NCI-H510A (cell line): Measurements from ENCODE around the gene KANK3.
"Not testable (repeated sequence)": the region's sequence is repeated elsewhere in the genome, so short reads cannot be mapped to it uniquely, and the experiment has no call there.

Experiments used
- DNase-seq: peaks from one replicate; lab custom pipeline; 2025; lab: John Stamatoyannopoulos, UW

KANK3 gene

DNA sequence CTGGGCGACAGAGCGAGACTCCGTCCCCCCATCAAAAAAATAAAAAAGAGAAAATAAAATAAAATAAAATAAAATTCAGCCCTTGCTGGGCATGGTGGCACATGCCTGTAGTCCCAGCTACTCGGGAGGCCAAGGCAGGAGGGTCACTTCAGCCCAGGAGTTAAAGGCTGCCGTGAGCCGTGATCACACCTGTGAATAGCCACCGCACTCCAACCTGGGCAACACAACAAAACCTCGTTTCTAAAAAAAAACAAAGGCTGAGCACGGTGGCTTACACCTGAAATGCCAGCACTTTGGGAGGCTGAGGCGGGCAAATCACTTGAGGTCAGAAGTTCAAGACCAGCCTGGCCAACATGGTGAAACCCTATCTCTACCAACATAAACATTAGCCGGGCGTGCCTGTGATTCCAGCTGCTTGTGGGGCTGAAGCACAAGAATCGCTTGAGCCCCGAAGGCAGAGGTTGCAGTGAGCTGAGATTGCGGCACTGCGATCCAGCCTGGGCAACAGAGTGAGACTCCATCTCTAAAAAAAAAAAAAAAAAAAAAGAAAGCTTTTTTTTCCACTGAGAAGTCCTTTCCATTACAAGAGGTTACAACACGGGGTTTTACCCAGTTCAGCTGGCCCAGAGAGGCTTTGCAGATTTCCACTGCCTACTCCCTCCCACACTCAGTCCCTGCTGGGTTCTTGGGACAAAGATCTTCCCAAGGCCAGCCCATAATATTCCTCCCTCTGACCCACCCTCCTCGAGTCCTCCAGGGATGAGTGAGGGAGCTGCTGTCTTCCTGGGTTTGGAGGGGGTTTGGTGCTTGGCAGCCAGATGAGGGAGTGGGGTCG, 27.3 kb upstream of the KANK3 start:
- no peak for DNase-seq

DNA sequence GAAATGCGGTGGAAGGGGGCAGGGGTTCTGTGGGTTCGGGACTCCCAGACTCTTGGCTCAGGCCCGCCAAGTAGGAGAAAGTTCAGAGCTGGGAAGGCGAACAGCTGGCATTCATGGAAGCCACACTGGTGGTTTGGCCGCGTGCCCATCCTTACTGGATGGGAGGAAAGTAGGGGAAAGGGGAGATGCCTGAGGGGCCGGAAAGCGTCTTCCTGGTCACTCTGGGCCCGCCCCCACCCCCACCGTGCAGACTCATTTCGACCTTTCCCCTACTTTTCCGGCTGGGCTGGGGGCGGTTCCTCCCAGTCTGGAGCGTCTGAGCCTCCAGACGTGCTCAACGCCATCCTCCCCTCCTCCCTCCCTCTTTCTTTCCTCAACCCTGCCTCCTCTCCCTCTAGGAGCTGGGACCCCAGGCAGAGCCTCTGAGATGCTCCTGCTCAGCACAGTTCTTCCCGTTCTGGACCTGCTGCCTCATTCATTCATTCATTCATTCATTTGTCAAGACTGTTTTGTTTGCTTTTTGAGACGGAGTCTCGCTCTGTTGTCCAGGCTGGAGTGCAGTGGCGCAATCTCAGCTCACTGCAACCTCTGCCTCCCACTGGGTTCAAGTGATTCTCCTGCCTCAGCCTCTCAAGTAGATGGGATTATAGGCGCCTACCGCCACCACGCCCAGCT, 24.4 kb upstream of the KANK3 start:
- DNase-seq: no peak

DNA sequence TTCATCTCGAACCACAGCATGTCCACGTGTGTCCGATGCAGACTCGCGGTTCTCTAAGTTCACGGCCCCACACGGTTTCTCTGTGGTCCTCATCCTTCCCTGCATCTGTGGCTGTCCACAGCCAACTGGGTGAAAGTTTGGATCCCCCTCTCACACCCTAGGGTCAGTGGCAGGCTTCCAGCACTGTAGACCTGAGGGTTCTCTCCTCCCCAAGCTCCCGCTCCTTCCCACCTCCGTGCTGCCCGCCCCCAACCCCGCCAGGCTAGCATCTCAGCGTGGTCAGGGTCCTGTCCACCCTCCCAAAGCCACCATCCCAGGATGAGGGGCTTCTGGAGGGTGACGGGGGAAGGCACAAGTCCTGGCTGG, 23.9 kb upstream of the KANK3 start:
- DNase-seq: no peak

DNA sequence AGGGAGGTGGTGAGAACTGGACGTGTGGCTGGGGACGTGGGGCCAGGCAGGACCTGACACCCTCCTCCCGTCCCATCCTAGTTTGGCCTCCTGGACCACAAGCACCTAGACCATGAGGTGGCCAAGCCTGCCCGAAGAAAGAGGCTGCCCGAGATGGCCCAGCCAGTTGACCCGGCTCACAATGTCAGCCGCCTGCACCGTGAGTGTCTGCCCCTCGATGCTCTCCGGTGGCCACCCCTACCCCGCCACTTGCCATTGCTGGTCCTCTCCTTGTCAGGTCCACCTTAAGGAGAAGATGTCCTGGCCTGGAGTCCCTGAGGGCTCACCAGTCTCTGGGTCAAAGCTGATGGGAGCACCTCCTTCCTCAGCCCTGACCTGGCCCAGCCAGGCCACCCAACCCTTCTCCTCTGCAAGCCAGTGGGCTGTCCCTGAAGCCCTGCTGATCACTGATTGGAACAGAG, 23.1 kb upstream of the KANK3 start:
- no peak for DNase-seq

DNA sequence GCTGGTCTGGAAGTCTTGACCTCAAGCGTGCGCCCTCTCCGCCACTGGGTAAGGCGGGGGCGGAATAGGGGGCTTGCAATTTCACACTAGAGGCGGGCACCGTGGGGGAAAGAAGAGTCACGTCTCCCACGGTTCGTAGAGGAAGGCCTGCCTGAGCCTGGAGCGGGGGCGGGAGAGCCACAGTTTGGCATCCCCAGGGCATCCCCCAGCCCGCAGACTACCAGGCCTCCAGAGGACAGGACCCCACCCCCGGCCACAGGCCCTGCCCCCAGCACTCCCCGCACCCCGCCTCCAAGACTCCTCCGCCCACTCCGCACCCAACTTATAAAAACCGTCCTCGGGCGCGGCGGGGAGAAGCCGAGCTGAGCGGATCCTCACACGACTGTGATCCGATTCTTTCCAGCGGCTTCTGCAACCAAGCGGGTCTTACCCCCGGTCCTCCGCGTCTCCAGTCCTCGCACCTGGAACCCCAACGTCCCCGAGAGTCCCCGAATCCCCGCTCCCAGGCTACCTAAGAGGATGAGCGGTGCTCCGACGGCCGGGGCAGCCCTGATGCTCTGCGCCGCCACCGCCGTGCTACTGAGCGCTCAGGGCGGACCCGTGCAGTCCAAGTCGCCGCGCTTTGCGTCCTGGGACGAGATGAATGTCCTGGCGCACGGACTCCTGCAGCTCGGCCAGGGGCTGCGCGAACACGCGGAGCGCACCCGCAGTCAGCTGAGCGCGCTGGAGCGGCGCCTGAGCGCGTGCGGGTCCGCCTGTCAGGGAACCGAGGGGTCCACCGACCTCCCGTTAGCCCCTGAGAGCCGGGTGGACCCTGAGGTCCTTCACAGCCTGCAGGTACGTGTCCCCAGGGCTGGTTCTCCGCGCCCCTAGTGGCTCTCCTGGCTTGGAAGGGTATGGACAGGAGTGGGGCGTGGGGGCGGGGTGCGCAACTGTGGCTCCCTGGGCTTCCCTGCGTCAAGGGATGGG, 21.0 kb upstream of the KANK3 start, which contains the start of gene ANGPTL4:
Gene ANGPTL4, plus strand, starts transcription at position 353 of the 969 bp plus-strand sequence. Its CDS starts 167 bp downstream, at position 520.
- DNase-seq: no peak

DNA sequence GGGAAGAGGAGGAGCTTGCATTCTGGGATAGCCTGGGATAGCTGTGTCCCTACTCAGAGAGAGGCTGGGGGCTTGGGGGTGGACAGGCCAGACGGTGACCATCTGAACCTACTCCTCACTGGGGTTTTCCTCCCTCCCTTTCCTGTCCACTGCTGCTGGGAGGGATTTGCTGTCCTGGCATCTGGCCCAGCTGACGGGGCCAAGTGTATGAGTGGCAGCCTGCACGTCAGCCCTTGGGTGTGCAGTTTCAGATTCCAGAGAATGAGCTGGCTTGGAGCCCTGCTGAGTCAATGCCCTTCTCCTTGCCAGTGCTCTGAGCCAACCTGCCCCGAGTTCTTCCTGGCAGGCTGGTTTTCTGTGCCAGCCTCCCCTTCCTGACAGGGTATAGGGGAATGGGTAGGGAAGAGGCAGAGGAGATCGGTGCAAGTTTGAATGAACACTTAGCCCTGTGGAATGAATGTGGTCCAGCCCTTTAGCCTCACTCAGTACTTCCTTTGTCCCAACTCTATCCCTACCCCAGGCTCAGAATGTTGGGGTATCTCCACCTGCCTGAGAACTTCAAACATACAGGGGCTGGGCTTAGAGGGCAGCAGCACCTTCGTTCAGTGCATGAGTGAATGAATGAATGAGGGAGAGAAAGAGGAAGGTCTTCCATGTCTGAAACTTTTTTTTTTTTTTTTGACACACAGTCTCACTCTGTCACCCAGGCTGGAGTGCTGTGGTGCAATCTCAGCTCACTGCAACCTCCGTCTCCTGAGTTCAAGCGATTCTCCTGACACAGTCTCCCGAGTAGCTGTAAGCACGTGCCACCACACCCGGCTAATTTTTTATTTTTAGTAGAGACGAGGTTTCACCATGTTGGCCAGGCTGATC, 19.1 kb upstream of the KANK3 start:
- peak; percentile 68 for DNase-seq

DNA sequence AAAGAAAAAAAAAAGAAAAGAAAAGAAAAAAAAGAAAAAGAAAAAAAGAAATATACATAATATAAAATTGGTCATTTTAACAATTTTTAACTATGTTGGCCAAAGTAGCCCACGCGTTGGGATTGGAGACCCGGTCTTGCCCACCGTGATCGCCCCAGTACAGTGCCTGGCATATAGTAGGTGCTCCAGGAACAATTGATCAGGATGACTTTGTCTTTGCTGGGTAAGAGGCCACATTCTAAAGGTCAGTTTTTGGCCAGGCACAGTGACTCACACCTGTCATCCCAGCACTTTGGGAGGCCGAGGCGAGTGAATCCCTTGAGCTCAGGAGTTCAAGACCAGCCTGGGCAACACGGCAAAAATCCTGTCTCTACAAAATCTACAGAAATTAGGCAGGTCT, 17.1 kb upstream of the KANK3 start:
- no peak for DNase-seq

DNA sequence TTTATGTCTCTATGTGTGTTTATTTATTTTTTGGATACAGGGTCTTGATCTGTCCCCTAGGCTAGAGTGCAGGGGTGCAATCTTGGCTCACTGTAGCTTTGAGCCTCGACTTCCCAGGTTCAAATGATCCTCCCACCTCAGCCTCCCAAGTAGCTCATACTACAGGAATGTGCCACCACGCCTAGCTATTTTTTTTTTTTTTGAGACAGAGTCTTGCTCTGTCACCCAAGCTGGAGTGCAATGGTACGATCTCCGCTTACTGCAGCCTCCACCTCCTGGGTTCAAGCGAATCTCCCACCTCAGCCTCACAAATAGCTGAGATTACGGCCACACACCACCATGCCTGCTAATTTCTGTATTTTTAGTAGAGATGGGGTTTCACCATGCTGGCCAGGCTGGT, 15.9 kb upstream of the KANK3 start:
- DNase-seq: no peak

DNA sequence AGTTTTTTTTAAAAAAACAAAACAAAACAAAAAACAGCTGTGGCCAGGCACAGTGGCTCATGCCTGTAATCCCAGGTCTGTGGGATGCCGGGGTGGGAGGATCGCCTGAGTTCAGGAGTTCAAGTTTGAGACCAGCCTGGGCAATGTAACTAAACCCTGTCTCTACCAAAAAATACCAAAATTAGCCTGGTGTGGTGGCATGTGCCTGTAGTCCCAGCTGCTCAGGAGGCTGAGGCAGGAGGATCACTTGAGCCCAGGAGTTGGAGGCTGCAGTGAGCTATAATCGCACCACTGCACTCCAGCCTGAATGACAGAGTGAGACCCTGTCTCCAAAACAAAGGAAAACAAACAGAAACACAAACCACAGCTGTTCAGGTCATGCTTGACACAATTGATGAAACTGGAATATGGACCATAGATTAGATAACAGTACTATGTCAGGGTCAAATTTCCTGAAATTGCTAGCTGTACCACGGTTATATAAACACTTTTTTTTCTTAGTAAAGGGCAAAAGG, 14.0 kb upstream of the KANK3 start:
- no peak for DNase-seq

DNA sequence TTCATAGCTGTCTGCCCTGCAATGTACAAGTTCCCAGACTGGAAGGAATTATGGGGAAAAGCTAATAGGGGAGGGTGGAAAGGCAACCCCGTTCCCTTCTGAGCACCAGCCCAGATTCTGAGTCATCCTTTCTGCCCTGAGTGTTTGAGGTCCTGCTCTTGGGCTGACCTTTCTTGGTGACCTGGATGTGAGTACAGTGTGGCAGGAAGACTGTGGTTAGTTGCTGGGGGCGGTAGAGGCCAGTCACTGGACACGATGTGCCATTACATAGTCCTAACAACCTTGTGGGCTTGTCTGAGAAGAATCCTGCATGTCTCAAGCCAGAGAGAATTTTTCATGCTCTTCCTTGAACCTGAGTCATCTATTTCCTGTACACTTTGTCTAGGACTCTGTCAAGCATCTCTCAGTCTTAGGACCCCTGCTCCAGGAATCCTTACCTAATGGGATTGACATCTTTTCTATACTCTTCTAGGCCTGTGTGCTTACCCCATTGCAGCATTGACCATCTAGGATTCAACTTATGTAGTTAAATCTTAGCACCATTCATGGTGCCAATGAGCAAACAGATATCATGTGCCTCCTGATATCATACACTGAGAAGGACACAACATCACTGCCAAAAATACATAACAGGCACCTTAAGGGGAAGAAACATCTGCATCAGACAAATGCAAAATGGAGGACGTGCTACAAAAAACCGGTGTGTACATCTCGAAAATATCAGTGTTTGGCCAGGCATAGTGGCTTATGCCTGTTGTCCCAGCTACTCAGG, 12.8 kb upstream of the KANK3 start:
- no peak for DNase-seq

DNA sequence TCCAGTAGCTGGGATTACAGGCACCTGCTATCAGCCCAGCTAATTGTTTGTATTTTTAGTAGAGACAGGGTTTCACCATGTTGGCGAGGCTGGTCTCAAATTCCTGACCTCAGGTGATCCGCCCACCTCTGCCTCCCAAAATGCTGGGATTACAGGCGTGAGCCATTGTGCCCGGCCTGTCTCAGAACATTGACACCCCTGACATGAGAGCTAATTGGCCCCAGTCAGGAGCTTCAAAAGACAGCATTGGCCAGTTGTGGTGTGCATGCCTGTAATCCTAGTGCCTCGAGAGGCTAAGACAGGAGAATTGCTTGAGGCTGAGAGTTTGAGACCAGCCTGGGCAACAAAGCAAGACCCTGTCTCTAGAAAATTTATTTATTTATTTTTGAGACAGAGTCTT, 9.8 kb upstream of the KANK3 start:
- not testable (repeated sequence) for DNase-seq

DNA sequence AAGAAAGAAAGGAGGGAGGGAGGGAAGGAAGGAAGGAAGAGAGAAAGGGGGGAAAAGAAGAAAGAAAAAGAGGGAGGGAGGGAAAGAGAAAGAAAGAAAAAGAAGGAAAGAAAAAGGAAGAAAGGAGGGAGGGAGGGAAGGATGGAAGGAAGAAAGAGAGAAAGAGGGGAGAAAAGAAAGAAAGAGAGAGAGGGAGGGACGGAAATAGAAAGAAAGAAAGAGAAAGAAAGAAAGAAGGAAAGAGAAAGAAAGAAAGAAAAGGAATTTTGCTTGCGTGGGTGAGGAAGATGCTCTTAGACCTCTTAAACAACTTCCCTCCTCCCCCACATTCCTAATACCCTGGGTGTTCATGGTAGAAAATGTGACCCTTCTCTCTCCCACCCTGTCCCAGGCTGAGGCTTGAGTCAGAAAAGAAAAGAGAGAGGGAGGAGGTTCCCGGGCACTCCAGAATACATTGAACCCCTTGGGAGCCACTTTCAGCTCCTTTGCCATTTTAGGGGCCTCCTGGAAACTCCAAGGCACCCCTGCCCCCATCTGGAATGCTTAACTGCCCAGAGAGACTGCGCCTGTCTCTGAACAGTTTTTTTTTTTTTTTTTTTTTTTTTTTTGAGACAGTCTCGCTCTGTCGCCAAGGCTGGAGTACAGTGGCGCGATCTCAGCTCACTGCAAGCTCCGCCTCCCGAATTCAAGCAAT, 9.2 kb upstream of the KANK3 start:
- DNase-seq: no peak

DNA sequence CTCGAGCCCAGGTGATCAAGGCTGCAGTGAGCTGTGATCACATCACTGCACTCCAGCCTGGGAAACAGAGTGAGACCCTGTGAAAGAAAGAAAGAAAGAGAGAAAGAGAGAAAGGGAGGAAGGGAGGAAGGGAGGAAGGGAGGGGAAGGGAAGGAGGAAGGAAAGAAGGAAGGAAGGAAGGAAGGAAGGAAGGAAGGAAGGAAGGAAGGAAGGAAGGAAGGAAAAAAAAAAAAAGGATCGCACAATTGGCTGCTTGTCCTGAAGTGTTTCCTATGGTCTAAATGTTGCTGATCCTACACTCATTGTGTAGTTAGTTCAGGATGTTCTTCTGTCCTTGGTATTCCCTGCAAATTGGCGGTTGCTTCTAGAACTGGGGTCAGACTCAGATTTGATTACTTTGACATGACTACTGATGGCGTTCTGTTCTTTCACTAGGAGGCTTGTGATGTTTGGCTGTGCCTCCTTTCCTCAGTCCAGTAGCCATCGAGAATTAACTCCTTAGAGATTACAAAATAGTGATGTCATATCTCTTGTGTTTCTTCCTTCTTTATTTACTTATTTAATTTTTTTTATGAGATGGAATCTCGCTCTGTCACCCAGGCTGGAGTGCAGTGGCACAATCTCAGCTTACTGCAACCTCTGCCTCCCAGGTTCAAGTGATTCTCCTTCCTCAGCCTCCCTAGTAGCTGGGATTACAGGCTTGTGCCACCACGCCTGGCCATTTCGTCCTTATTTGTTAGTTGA, 6.7 kb upstream of the KANK3 start:
- not testable (repeated sequence) for DNase-seq

DNA sequence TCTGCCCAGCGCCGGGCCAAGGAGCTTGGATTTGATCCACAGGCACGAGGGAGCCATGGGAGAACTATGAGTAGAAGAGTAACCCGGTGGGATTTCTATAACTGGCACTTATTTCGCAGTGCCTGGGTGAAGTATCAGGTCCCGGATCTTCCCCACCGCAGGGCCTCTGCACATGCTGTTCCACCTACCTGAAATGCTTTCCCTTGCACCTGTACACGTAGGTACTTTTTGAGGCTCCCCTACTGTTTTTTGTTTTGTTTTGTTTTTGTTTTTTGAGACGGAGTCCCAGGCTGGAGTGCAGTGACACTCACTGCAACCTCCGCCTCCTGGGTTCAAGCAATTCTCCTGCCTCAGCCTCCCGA, 402 bp upstream of the KANK3 start:
- DNase-seq: no peak

DNA sequence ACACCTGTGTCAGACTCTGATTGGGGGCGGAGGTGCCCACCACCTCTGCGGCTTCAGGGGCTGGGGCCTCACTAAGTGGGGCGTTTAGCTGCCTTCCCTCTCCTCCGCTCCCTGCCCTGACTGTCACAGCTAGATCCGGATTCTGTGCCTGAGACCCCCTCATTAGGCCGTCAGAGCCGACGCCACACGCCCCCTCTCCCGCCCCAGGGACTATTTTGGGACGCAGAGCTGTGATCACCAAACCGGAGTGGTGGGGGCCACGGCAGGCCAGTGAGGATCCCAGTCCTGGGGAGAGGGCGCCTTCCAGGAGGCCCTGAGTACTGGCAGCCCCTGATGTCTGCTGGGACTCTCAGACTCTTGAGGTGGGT, 762 bp downstream of the KANK3 start:
- DNase-seq: no peak

DNA sequence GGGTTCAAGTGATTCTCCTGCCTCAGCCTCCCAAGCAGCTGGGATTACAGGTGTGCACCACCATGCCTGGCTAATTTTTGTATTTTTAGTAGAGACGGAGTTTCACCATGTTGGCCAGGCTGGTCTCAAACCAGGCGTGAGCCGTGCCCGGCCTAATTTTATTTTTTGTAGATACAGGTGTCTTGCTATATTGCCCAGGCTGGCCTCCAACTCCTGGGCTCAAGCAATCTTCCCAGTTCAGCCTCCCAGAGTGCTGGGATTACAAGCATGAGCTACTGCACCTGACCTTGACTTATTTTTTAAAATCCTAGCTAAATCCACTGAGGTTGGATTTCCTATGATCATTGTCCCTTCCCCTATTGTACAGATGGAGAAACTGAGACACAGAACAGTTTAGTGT, 1.6 kb downstream of the KANK3 start:
- DNase-seq: not testable (repeated sequence)

DNA sequence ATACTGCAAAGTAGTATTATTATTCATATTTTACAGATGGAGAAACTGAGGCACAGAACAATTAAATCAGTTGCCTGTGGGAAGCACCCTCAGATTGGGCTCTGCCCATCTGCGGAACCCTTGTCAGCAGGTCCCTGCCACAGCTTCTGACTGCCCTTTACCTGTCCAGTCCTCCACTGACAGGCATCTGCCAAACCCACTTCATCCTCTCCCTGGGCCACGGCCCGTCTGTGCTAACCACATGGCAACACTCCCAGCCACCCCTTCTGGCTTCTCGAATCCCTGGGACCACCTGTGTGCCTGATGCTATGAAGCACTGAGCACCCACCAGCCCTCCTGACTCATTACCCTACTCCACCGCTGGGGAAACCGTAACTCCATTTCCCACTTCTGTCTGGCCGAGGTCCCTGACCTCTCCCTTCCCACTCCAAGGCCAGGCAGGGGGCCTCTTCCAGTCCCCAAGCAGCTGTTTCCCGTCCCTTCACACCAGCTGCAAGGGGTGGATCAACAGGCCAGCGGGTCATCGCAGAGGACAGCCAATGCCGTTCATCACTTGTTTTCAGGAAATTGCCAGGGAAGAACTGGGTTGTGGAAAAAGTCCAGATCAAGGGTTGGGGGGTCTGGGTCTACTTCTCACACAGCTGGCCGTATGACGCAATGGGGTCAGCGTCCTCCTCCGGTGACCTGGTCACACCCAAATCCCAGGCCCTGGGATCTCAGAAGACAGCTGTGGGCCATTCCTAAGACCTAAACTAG, 2.5 kb downstream of the KANK3 start:
- DNase-seq: no peak

DNA sequence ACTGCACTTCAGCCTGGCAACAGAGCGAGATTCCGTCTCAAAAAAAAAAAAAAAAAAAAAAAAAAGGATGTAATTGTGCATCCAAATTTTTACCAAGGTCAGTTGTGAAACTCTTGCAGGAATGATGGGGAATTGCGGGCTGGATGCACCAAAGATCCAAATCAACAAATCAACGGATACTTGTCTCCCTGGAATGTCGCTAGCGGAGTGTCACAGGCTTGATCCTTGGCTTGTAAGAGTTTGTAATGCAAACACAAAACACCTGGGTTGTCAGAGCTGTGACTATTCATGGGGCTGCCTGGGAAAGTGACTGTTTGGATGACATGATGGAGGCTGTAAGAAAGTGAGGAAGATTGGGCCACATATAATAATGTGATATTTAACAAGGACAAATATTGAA, 4.2 kb downstream of the KANK3 start:
- DNase-seq: no peak
